Activated naive CD4-positive, alpha-beta T cell treated with anti-CD3 and anti-CD28 coated beads, Interleukin-2, amount 10 ng/mL, durations not matched to agents 7 days and 5 days (primary cell): Measurements from ENCODE around the gene SBNO2.

Experiments used
- CTCF ChIA-PET: fragments of 350-600 bp; sonication (Branson Sonifier 250); formaldehyde crosslinking; loops from one replicate; lab custom pipeline; 2021; ENCODE audit warnings: antibody characterized with exemption; lab: Charles Lee
- DNase-seq: peaks from one replicate; pipeline ENCODE4 v3.0.0-alpha.2; 2020
- H3K27ac Mint-ChIP-seq: one replicate; pipeline ENCODE4 v1.8.0; 2021; ENCODE audit warnings: mild to moderate bottlenecking, moderate library complexity, mixed read lengths
- H3K27me3 Mint-ChIP-seq: one replicate; pipeline ENCODE4 v1.8.0; 2021; ENCODE audit warnings: mild to moderate bottlenecking, mixed read lengths
- H3K36me3 Mint-ChIP-seq: one replicate; pipeline ENCODE4 v1.8.0; 2021; ENCODE audit warnings: mixed read lengths
- H3K4me1 Mint-ChIP-seq: one replicate; pipeline ENCODE4 v1.8.0; 2021; ENCODE audit warnings: mixed read lengths
- H3K4me3 Mint-ChIP-seq: one replicate; pipeline ENCODE4 v1.8.0; 2021; ENCODE audit warnings: mild to moderate bottlenecking, moderate library complexity, mixed read lengths
- H3K9me3 Mint-ChIP-seq: one replicate; pipeline ENCODE4 v1.8.0; 2021; ENCODE audit warnings: mixed read lengths

Gene SBNO2

GRCh38 chr19:1157931-1158884 is 15.9 kb downstream of the SBNO2 start:
- Mint-ChIP-seq H3K4me1 (no peaks in the 10 kb centered on the region), H3K27me3 (no peaks in the 10 kb centered on the region), H3K36me3 (peaks cover 3% of the 10 kb centered on the region), H3K27ac (no peak overlapping the region), H3K9me3 (no peaks in the 10 kb centered on the region), H3K4me3 (no peak overlapping the region)
- DNase-seq: no peak
- CTCF ChIA-PET: no interaction called here

GRCh38 chr19:1156830-1157615 is 17.0 kb downstream of the SBNO2 start:
- CTCF ChIA-PET: no interaction called here
- no peak for DNase-seq
- Mint-ChIP-seq H3K4me1 (no peaks in the 10 kb centered on the region), H3K27ac (no peak overlapping the region), H3K27me3 (no peaks in the 10 kb centered on the region), H3K9me3 (no peaks in the 10 kb centered on the region), H3K4me3 (no peak overlapping the region), H3K36me3 (peaks cover 7% of the 10 kb centered on the region)

- H3K27ac Mint-ChIP-seq: peak overlapping the region; percentile 33
- H3K36me3 Mint-ChIP-seq: peaks cover 12% of the 10 kb centered on the region
- H3K27me3 Mint-ChIP-seq: no peaks in the 10 kb centered on the region
- H3K4me3 Mint-ChIP-seq: no peak overlapping the region
- no peak for DNase-seq
- H3K4me1 Mint-ChIP-seq: no peaks in the 10 kb centered on the region
- H3K9me3 Mint-ChIP-seq: no peaks in the 10 kb centered on the region
- CTCF ChIA-PET: no interaction called here
Measured at GRCh38 chr19:1156305-1156801, 17.7 kb downstream of the SBNO2 start.

GRCh38 chr19:1155352-1156304 is 18.4 kb downstream of the SBNO2 start:
- Mint-ChIP-seq H3K36me3 (peaks cover 12% of the 10 kb centered on the region), H3K27me3 (no peaks in the 10 kb centered on the region), H3K4me1 (no peaks in the 10 kb centered on the region), H3K4me3 (no peak overlapping the region), H3K9me3 (no peaks in the 10 kb centered on the region), H3K27ac (no peak overlapping the region)
- CTCF ChIA-PET: interaction anchor here (0.6 kb wide), 1 partner anchor 38 kb away, joined by 3 read pairs; no protein-coding TSS in a partner anchor
- DNase-seq: no peak

- Mint-ChIP-seq H3K36me3 (peaks cover 12% of the 10 kb centered on the region), H3K27me3 (no peaks in the 10 kb centered on the region), H3K4me3 (no peak overlapping the region), H3K4me1 (no peaks in the 10 kb centered on the region), H3K27ac (no peak overlapping the region), H3K9me3 (no peaks in the 10 kb centered on the region)
- DNase-seq: no peak
- CTCF ChIA-PET: no interaction called here
Measured at GRCh38 chr19:1154731-1155351, 19.2 kb downstream of the SBNO2 start.

- Mint-ChIP-seq H3K27me3 (no peaks in the 10 kb centered on the region), H3K36me3 (peaks cover 16% of the 10 kb centered on the region), H3K9me3 (no peaks in the 10 kb centered on the region), H3K4me1 (no peaks in the 10 kb centered on the region), H3K4me3 (no peak overlapping the region), H3K27ac (no peak overlapping the region)
- no peak for DNase-seq
- CTCF ChIA-PET: no interaction called here
Measured at GRCh38 chr19:1153891-1154730, 20.0 kb downstream of the SBNO2 start.

- Mint-ChIP-seq H3K27ac (no peak overlapping the region), H3K9me3 (no peaks in the 10 kb centered on the region), H3K27me3 (no peaks in the 10 kb centered on the region), H3K4me1 (no peaks in the 10 kb centered on the region), H3K4me3 (no peak overlapping the region), H3K36me3 (peaks cover 16% of the 10 kb centered on the region)
- CTCF ChIA-PET: no interaction called here
- DNase-seq: no peak
Measured at GRCh38 chr19:1151917-1152587, 22.0 kb downstream of the SBNO2 start.

GRCh38 chr19:1151037-1151724 is 22.9 kb downstream of the SBNO2 start:
- peaks cover 16% of the 10 kb centered on the region for H3K36me3 Mint-ChIP-seq
- CTCF ChIA-PET: no interaction called here
- no peaks in the 10 kb centered on the region for H3K27me3 Mint-ChIP-seq
- DNase-seq: no peak
- no peak overlapping the region for H3K27ac Mint-ChIP-seq
- no peaks in the 10 kb centered on the region for H3K4me1 Mint-ChIP-seq
- H3K4me3 Mint-ChIP-seq: no peak overlapping the region
- no peaks in the 10 kb centered on the region for H3K9me3 Mint-ChIP-seq

- no peak for DNase-seq
- Mint-ChIP-seq H3K36me3 (peaks cover 18% of the 10 kb centered on the region), H3K4me3 (no peak overlapping the region), H3K27ac (no peak overlapping the region), H3K9me3 (no peaks in the 10 kb centered on the region), H3K4me1 (no peaks in the 10 kb centered on the region), H3K27me3 (no peaks in the 10 kb centered on the region)
- CTCF ChIA-PET: no interaction called here
Measured at GRCh38 chr19:1150333-1151036, 23.6 kb downstream of the SBNO2 start.

GRCh38 chr19:1149259-1150045 is 24.6 kb downstream of the SBNO2 start:
- Mint-ChIP-seq H3K27ac (no peak overlapping the region), H3K9me3 (no peaks in the 10 kb centered on the region), H3K4me3 (no peak overlapping the region), H3K36me3 (peaks cover 23% of the 10 kb centered on the region), H3K27me3 (no peaks in the 10 kb centered on the region), H3K4me1 (no peaks in the 10 kb centered on the region)
- CTCF ChIA-PET: no interaction called here
- no peak for DNase-seq
